Fibroblast of villous mesenchyme (primary cell): ENCODE results near the gene GTF2IRD1. TPM values are rescaled to one million over a fixed set of nuclear protein-coding genes. Genes with fewer than 3 reads are reported as not detected.
"Not testable (repeated sequence)": the region's sequence is repeated elsewhere in the genome, so short reads cannot be mapped to it uniquely, and the experiment has no call there.

ENCODE experiments used
- DNase-seq: peaks from one replicate; pipeline ENCODE4 v3.0.0-alpha.2; 2010; ENCODE audit warnings: low read depth
- H3K4me3 ChIP-seq: 2 replicates; pipeline ENCODE4 v1.5.1; 2011; ENCODE audit warnings: low read depth, mild to moderate bottlenecking, low read length
- CTCF ChIP-seq: IDR thresholded peaks from 2 replicates; pipeline ENCODE4 v1.5.1; 2012; ENCODE audit warnings: low read depth, mild to moderate bottlenecking, low read length; ENCODE audit not compliant: insufficient read depth
- total RNA-seq: library from RNA; depleted of rRNA; stranded (reverse); fragments of >200 nt; gene quantifications from 2 replicates; pipeline ENCODE4 v1.2.3, GENCODE V29; 2012

The GTF2IRD1 gene
- total RNA-seq, 1 donor = 13.4 TPM

GRCh38 chr7:74430961-74431466 is 22.7 kb upstream of the GTF2IRD1 start:
- no peak overlapping the region for H3K4me3 ChIP-seq
- no peak for DNase-seq
- TF ChIP-seq CTCF = no peak

GRCh38 chr7:74437291-74437571 is 16.5 kb upstream of the GTF2IRD1 start:
- not testable (repeated sequence) for H3K4me3 ChIP-seq, DNase-seq

GRCh38 chr7:74438327-74438726 is 15.4 kb upstream of the GTF2IRD1 start:
- no peak overlapping the region for H3K4me3 ChIP-seq
- TF ChIP-seq CTCF = no peak
- no peak for DNase-seq

- no peak overlapping the region for H3K4me3 ChIP-seq
- no peak for TF ChIP-seq CTCF
These were observed 14.2 kb upstream of the GTF2IRD1 start for GRCh38 chr7:74439541-74439940.

GRCh38 chr7:74440143-74440542 is 13.6 kb upstream of the GTF2IRD1 start:
- not testable (repeated sequence) for H3K4me3 ChIP-seq, DNase-seq

More at GRCh38 chr7:74439541-74439940, 14.2 kb upstream of the GTF2IRD1 start:
- DNase-seq = no peak

- DNase-seq = no peak
- TF ChIP-seq CTCF = no peak
- no peak overlapping the region for H3K4me3 ChIP-seq
These were observed 11.9 kb upstream of the GTF2IRD1 start for GRCh38 chr7:74441801-74442200.

- no peak for DNase-seq
- TF ChIP-seq CTCF = no peak
These were observed 10.0 kb upstream of the GTF2IRD1 start for GRCh38 chr7:74443543-74444247.

GRCh38 chr7:74449144-74449543 is 4.6 kb upstream of the GTF2IRD1 start:
- TF ChIP-seq CTCF = no peak
- no peak overlapping the region for H3K4me3 ChIP-seq
- no peak for DNase-seq

More at GRCh38 chr7:74443543-74444247, 10.0 kb upstream of the GTF2IRD1 start:
- no peak overlapping the region for H3K4me3 ChIP-seq
